ENCODE data around the gene MAML2.
"Not testable (repeated sequence)": the region's sequence is repeated elsewhere in the genome, so short reads cannot be mapped to it uniquely, and the experiment has no call there.

Gene MAML2

GRCh38 chr11:96288915-96289314 is 54.1 kb downstream of the MAML2 start:
- DNase-seq: no peak

- no peak for DNase-seq
Measured at GRCh38 chr11:96287822-96288439, 55.1 kb downstream of the MAML2 start.

GRCh38 chr11:96285985-96286384 is 57.0 kb downstream of the MAML2 start:
- not testable (repeated sequence) for DNase-seq

- DNase-seq: no peak
Measured at GRCh38 chr11:96284917-96285316, 58.1 kb downstream of the MAML2 start.

GRCh38 chr11:96284401-96284800 is 58.6 kb downstream of the MAML2 start:
- no peak for DNase-seq

- DNase-seq: no peak
Measured at GRCh38 chr11:96282625-96283220, 60.3 kb downstream of the MAML2 start.

GRCh38 chr11:96280444-96280843 is 62.6 kb downstream of the MAML2 start:
- no peak for DNase-seq

GRCh38 chr11:96279896-96280290 is 63.1 kb downstream of the MAML2 start:
- DNase-seq: no peak

GRCh38 chr11:96279018-96279895 is 63.7 kb downstream of the MAML2 start:
- no peak for DNase-seq

- DNase-seq: no peak
Measured at GRCh38 chr11:96278039-96278897, 64.7 kb downstream of the MAML2 start.

GRCh38 chr11:96277696-96278038 is 65.3 kb downstream of the MAML2 start:
- DNase-seq: no peak

- DNase-seq: no peak
Measured at GRCh38 chr11:96276836-96277235, 66.2 kb downstream of the MAML2 start.

- DNase-seq: no peak
Measured at GRCh38 chr11:96275801-96276594, 67.0 kb downstream of the MAML2 start.

- DNase-seq: no peak
Measured at GRCh38 chr11:96273507-96273906, 69.5 kb downstream of the MAML2 start.

- peak in 1 of 2 donors; percentile 60 for DNase-seq
Measured at GRCh38 chr11:96272529-96273222, 70.3 kb downstream of the MAML2 start.

- DNase-seq: no peak
Measured at GRCh38 chr11:96271777-96272176, 71.2 kb downstream of the MAML2 start.

GRCh38 chr11:96271352-96271751 is 71.6 kb downstream of the MAML2 start:
- not testable (repeated sequence) for DNase-seq

- DNase-seq: not testable (repeated sequence)
Measured at GRCh38 chr11:96268527-96268926, 74.5 kb downstream of the MAML2 start.

- DNase-seq: peak; percentile 37 to 56
Measured at GRCh38 chr11:96267496-96268032, 75.4 kb downstream of the MAML2 start.

- no peak for DNase-seq
Measured at GRCh38 chr11:96267001-96267495, 75.9 kb downstream of the MAML2 start.

GRCh38 chr11:96265972-96266371 is 77.0 kb downstream of the MAML2 start:
- DNase-seq: no peak

All from CD4-positive, alpha-beta T cell treated with Interleukin-1 beta for 1 hour (primary cell).